ENCODE data around the gene PHACTR3.

Gene PHACTR3

DNA sequence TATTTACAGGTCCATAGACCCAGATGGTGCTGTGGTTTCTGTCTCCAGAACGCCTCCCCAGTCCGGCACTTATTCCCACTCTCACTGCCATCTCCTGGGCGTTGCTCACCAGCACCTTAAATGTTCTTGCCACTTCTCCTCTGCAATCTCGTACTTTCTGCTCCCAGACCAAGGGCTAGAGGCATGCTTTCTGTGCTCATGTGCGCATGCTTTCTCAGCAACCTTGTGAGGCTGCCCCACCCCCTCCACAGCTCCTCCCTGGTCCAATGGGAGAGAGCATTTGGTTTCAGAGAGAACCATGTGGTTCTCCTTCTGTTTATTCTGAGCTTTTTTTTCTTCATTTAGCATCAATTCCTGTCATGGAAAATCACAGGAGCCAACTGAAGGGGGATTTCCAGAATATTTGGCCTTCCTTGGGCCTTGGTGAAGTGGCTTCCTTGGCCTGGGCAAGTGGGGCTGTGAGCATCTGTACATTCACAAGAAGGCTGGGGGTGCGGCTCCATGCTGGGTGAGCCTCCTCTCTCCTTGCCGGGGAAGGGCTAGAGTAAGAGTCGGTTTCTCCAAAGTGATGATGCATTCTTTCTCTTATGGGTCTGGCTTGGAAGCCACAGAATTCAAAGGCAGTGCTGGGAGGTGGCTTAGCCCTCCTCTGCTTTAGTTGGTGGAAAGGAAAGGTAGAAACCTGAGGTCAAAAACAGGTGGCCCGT, 66.6 kb downstream of the PHACTR3 start:
- TF ChIP-seq ZFX (IDR thresholded peaks at IDR 0.05) = no peak
- H3K27ac ChIP-seq = no peak overlapping the region

- no peak overlapping the region for H3K27ac ChIP-seq
- TF ChIP-seq ZFX (IDR thresholded peaks at IDR 0.05) = no peak
- TF ChIP-seq, protein P1, sequence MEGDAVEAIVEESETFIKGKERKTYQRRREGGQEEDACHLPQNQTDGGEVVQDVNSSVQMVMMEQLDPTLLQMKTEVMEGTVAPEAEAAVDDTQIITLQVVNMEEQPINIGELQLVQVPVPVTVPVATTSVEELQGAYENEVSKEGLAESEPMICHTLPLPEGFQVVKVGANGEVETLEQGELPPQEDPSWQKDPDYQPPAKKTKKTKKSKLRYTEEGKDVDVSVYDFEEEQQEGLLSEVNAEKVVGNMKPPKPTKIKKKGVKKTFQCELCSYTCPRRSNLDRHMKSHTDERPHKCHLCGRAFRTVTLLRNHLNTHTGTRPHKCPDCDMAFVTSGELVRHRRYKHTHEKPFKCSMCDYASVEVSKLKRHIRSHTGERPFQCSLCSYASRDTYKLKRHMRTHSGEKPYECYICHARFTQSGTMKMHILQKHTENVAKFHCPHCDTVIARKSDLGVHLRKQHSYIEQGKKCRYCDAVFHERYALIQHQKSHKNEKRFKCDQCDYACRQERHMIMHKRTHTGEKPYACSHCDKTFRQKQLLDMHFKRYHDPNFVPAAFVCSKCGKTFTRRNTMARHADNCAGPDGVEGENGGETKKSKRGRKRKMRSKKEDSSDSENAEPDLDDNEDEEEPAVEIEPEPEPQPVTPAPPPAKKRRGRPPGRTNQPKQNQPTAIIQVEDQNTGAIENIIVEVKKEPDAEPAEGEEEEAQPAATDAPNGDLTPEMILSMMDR (conservative IDR thresholded peaks at IDR 0.05) = no peak
These were observed 67.5 kb downstream of the PHACTR3 start for GRCh38 chr20:59671661-59672471.

- H3K27ac ChIP-seq = no peak overlapping the region
- TF ChIP-seq, protein P1 (conservative IDR thresholded peaks at IDR 0.05) = no peak
- TF ChIP-seq ZFX (IDR thresholded peaks at IDR 0.05) = no peak
These were observed 68.2 kb downstream of the PHACTR3 start for GRCh38 chr20:59672576-59672975.

DNA sequence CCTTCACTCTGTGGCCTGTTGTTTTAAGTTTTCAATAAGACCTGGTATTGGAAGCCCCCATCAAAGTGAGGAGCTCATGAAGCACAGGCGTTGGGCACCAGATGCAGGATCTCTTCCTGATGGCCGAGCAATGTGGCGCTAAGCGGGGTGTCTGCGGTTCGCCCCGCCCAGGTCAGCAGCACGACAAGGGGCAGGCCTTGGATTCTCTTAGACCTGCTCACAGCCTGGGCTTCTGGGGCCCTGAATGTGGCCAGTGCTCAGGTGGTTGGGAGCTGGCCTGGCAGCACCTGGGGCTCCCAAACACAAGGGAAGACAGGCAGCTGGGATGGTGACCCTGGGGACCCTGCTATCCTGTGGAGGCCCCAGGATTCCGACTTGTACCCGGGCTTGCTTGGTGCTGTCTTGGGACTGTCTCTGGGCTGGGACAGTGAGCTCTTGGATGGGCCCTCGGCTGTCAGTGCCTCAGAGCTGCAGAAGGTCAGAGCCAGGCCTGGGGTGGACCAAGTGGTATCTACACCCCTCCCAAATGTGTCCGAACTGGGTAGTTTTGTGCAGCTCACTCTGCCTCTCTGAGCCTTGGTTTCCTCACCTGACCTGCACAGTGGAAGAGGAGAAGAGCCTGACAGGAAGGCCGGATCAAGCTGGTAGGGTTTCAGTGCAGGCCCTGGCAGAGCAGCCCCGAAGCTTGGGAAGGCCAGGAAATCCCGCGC, 69.1 kb downstream of the PHACTR3 start:
- H3K27ac ChIP-seq = no peak overlapping the region
- TF ChIP-seq, protein P1 (conservative IDR thresholded peaks at IDR 0.05) = no peak

DNA sequence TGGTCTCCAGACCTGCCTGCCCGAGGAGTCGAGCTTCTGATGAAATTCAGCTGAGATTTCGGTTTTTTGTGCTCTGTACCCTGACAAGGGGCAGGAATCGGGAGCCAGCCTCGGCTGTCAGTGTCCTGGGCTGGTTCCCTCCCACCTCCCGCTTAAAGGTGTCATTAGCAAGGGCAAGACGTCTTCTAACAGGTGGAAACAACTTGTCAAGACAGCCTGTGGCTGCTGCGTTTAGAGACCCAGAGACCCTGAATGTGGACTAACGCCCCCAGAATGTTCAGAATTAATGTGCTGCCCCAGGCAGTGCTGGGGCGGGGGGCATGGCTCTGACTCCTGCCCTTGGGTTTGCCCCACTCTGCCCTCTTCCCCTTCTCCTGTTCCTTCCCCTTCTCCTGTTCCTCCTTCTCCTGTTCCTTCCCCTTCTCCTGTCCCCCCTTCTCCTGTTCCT, 69.7 kb downstream of the PHACTR3 start:
- H3K27ac ChIP-seq = no peak overlapping the region
- no peak for TF ChIP-seq ZFX (IDR thresholded peaks at IDR 0.05)
- TF ChIP-seq, protein P1 (conservative IDR thresholded peaks at IDR 0.05) = no peak

DNA sequence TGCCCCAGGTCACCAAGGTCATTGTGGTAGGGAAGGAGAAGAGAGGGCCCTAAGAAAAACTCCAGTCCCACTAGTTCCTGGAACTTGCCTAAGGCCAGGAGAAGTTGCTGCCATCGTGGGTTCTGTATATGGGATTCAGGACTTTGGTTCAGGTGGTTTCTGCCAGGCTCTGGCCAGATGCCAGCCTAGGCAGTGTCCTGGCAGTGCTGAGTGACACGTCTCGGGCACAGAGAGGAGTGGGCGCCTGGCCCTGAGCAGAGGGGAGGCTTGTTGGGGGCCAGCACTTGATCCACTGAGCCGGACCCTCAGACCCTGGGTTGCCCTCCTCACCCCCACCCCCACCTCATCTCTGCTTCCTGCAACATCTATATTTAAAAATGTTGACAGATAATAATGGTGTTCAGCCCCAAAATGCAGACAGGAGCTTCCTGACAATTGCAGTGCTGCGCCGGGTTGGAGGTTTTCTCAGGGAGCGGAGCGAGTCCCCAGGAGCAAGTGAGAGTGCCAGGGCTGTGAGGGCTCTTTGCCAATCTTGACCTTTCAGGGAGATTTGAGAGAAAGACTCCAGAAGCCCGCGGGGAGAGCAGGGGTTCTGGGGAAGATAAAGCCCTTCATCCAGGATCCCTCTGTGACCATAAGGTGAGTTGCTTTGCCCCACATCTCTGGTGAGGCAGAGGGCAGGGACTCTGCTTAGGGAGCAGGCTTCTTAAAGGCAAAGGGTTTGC, 71.9 kb downstream of the PHACTR3 start:
- no peak overlapping the region for H3K27ac ChIP-seq
- TF ChIP-seq, protein P1 (conservative IDR thresholded peaks at IDR 0.05) = no peak
- TF ChIP-seq ZFX (IDR thresholded peaks at IDR 0.05) = no peak

GRCh38 chr20:59676851-59677182, 72.5 kb downstream of the PHACTR3 start:
- TF ChIP-seq ZFX (IDR thresholded peaks at IDR 0.05) = no peak
- TF ChIP-seq, protein P1 (conservative IDR thresholded peaks at IDR 0.05) = no peak
- no peak overlapping the region for H3K27ac ChIP-seq

Data from C4-2B (cell line).